BE2C (cell line): ENCODE results near the gene FGL2.

ENCODE experiments used
- DNase-seq: peaks from one replicate; pipeline ENCODE4 v3.0.0-alpha.2; 2020
- H3K27me3 ChIP-seq: fragments of 250-450 bp; sonication (Bioruptor Pico); 2 replicates; pipeline ENCODE4 v1.5.1; 2020; ENCODE audit warnings: mild to moderate bottlenecking
- H3K36me3 ChIP-seq: fragments of 250-450 bp; sonication (Bioruptor Pico); 2 replicates; pipeline ENCODE4 v1.5.1; 2020; ENCODE audit warnings: mild to moderate bottlenecking
- H3K4me1 ChIP-seq: fragments of 250-450 bp; sonication (Bioruptor Pico); 2 replicates; pipeline ENCODE4 v1.5.1; 2020
- H3K4me3 ChIP-seq: 2 replicates; pipeline ENCODE4 v1.5.1; 2011; ENCODE audit warnings: low read depth, low read length
- H3K9me3 ChIP-seq: fragments of 250-450 bp; sonication (Bioruptor Pico); 2 replicates; pipeline ENCODE4 v1.5.1; 2020
- TF ChIP-seq, protein P1 (sequence below): IDR thresholded peaks from 2 replicates; pipeline ENCODE4 v1.5.1; 2012; ENCODE audit warnings: mild to moderate bottlenecking, low read depth, low read length

The FGL2 gene

GRCh38 chr7:77244222-77244934 is 44.8 kb upstream of the FGL2 start:
- DNase-seq = no peak
- TF ChIP-seq, protein P1, sequence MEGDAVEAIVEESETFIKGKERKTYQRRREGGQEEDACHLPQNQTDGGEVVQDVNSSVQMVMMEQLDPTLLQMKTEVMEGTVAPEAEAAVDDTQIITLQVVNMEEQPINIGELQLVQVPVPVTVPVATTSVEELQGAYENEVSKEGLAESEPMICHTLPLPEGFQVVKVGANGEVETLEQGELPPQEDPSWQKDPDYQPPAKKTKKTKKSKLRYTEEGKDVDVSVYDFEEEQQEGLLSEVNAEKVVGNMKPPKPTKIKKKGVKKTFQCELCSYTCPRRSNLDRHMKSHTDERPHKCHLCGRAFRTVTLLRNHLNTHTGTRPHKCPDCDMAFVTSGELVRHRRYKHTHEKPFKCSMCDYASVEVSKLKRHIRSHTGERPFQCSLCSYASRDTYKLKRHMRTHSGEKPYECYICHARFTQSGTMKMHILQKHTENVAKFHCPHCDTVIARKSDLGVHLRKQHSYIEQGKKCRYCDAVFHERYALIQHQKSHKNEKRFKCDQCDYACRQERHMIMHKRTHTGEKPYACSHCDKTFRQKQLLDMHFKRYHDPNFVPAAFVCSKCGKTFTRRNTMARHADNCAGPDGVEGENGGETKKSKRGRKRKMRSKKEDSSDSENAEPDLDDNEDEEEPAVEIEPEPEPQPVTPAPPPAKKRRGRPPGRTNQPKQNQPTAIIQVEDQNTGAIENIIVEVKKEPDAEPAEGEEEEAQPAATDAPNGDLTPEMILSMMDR = no peak
- Histone ChIP-seq H3K4me3 (no peak overlapping the region), H3K36me3 (no peaks in the 10 kb centered on the region), H3K27me3 (0 out of 2 replicates have a peak, but pooled peaks cover 3% of the 10 kb centered on the region), H3K9me3 (no peaks in the 10 kb centered on the region), H3K4me1 (no peaks in the 10 kb centered on the region; the same call in none of the 2 replicates)

DNA sequence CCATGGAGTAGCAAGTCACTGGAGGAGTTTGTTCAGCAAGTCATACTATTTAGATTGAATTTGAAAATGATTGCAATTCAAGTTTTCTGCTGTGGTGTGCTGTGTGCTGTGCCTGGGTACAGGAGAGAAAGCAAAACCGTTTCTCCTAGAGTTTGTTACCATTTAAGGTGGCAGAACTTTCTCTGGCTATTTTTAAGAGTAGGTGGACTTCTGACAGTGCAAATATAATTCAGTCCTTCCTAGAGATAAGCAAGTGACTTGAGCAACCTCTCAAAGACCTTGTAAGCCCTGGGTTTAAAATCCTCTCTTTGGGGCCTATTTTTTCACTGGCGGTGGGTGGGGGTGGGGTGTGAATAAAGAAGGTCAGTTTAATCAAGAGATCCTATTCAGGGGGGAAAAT is 42.9 kb upstream of the FGL2 start:
- H3K4me1 ChIP-seq = no peaks in the 10 kb centered on the region; the same call in none of the 2 replicates
- TF ChIP-seq, protein P1 = no peak
- no peaks in the 10 kb centered on the region; the same call in 1 of the 2 replicates for H3K27me3 ChIP-seq
- no peaks in the 10 kb centered on the region for H3K9me3 ChIP-seq
- DNase-seq = no peak
- H3K36me3 ChIP-seq = no peaks in the 10 kb centered on the region
- no peak overlapping the region for H3K4me3 ChIP-seq

DNA sequence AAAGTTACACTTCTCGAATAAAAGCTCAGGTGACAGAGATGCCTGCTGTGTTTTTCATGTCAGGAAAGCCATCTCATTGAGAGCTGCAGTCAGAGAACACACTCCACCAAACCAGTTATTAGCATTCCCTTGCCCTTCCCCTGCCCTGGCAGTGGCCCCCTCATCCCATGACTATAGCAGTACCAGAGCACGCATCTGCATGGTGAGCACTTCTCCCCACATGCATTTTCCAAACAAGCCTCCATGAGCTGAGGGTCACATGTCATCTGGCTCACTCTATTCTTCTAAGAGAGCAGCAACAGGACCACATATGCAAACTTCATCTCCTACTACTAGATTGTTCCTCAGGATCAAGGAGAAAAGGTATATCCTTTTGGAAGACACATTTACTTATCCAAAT is 42.4 kb upstream of the FGL2 start:
- TF ChIP-seq, protein P1 = no peak
- H3K4me1 ChIP-seq = no peaks in the 10 kb centered on the region; the same call in none of the 2 replicates
- no peak for DNase-seq

GRCh38 chr7:77239471-77239870 is 39.9 kb upstream of the FGL2 start:
- Histone ChIP-seq H3K9me3 (no peaks in the 10 kb centered on the region), H3K4me1 (no peaks in the 10 kb centered on the region; the same call in none of the 2 replicates)

More for the DNA sequence above, 42.4 kb upstream of the FGL2 start:
- Histone ChIP-seq H3K4me3 (no peak overlapping the region), H3K9me3 (no peaks in the 10 kb centered on the region), H3K27me3 (no peaks in the 10 kb centered on the region; the same call in 1 of the 2 replicates), H3K36me3 (no peaks in the 10 kb centered on the region)

GRCh38 chr7:77238703-77239136 is 39.1 kb upstream of the FGL2 start:
- H3K9me3 ChIP-seq = no peaks in the 10 kb centered on the region
- H3K4me3 ChIP-seq = no peak overlapping the region
- TF ChIP-seq, protein P1 = no peak
- DNase-seq = no peak
- no peaks in the 10 kb centered on the region for H3K36me3 ChIP-seq
- H3K4me1 ChIP-seq = no peaks in the 10 kb centered on the region
- no peaks in the 10 kb centered on the region; the same call in 1 of the 2 replicates for H3K27me3 ChIP-seq

More at GRCh38 chr7:77239471-77239870, 39.9 kb upstream of the FGL2 start:
- no peaks in the 10 kb centered on the region for H3K36me3 ChIP-seq
- TF ChIP-seq, protein P1 = no peak
- no peak overlapping the region for H3K4me3 ChIP-seq
- no peak for DNase-seq
- H3K27me3 ChIP-seq = no peaks in the 10 kb centered on the region; the same call in 1 of the 2 replicates

DNA sequence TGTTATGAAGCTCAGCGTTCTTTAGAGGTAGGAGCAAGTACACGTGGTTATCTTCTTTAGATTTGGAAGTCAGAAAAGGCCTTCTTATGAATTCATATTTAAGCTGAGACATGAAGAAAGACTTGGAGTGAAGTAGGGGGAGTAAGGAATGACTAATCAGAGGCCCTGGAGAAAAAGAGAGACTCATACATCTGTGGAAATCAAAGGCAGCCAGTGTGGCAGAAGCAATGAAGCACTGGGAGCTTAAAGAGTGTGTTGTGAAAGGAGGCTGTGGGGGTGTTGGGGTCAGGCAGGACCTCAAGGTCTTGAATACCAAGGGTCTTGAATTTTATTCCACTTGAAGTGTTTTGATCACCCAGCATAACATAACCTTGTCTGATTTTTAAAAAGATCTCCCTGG is 35.7 kb upstream of the FGL2 start:
- DNase-seq = no peak
- Histone ChIP-seq H3K36me3 (no peaks in the 10 kb centered on the region), H3K4me1 (no peaks in the 10 kb centered on the region), H3K4me3 (no peak overlapping the region), H3K9me3 (no peaks in the 10 kb centered on the region), H3K27me3 (peaks cover 5% of the 10 kb centered on the region)
- TF ChIP-seq, protein P1 = no peak
